PC-9 (cell line): Measurements from ENCODE around the gene DRG1. TPM values are rescaled to one million over a fixed set of nuclear protein-coding genes. Genes with fewer than 3 reads are reported as not detected.

Experiments used
- BruUV-seq: library from RNA; stranded (reverse); fragments of 400-500 nt; replicated peaks from 2 replicates; lab custom pipeline; 2021; lab: Mats Ljungman, UMichigan
- CTCF ChIA-PET: fragments of 300-600 bp; sonication (Branson Sonifier 250); formaldehyde crosslinking; loops from one replicate; lab custom pipeline; 2022; ENCODE audit warnings: antibody characterized with exemption; lab: Charles Lee
- POLR2A ChIA-PET: fragments of 300-600 bp; sonication (Branson Sonifier 250); formaldehyde crosslinking; loops from one replicate; lab custom pipeline; 2022; ENCODE audit warnings: antibody characterized with exemption; ENCODE audit not compliant: unreplicated experiment; lab: Charles Lee
- DNase-seq, 2 experiments: peaks; one replicate each; pipeline versions ENCODE4 v3.0.0 to v3.0.0-alpha.2; 2015 to 2022; ENCODE audit warnings: mixed read lengths in 1 of 2
- H2AFZ ChIP-seq: fragments of 200-600 bp; sonication (generic); 2 replicates; pipeline ENCODE4 v1.8.1; 2017; ENCODE audit warnings: antibody characterized with exemption
- H3F3A ChIP-seq: fragments of 200-600 bp; sonication (generic); 2 replicates; pipeline ENCODE4 v1.8.1; 2017; ENCODE audit warnings: antibody characterized with exemption, mild to moderate bottlenecking, low read depth; ENCODE audit not compliant: insufficient read depth
- H3K27ac ChIP-seq: fragments of 200-600 bp; sonication (generic); 2 replicates; pipeline ENCODE4 v1.6.1; 2016; ENCODE audit warnings: mixed run types
- H3K27me3 ChIP-seq: fragments of 200-600 bp; sonication (generic); 2 replicates; pipeline ENCODE4 v1.6.1; 2016; ENCODE audit warnings: low read depth, mixed run types; ENCODE audit not compliant: insufficient read depth
- H3K36me3 ChIP-seq: fragments of 200-600 bp; sonication (generic); 2 replicates; pipeline ENCODE4 v1.6.1; 2016; ENCODE audit warnings: low read depth, mixed run types
- H3K4me1 ChIP-seq: fragments of 200-600 bp; sonication (generic); replicated peaks from 2 replicates; pipeline ENCODE4 v1.6.1; 2016; ENCODE audit warnings: mixed run types; ENCODE audit not compliant: insufficient read depth
- H3K4me2 ChIP-seq: fragments of 200-600 bp; sonication (generic); 2 replicates; pipeline ENCODE4 v1.6.1; 2017; ENCODE audit warnings: mixed run types
- H3K4me3 ChIP-seq: fragments of 200-600 bp; sonication (generic); 2 replicates; pipeline ENCODE4 v1.6.1; 2016; ENCODE audit warnings: mixed run types
- H3K79me2 ChIP-seq: fragments of 200-600 bp; sonication (generic); 2 replicates; pipeline ENCODE4 v1.6.1; 2017; ENCODE audit warnings: low read depth, mixed run types
- H3K9me2 ChIP-seq: fragments of 200-600 bp; sonication (generic); 2 replicates; pipeline ENCODE4 v1.8.1; 2017; ENCODE audit warnings: mild to moderate bottlenecking; ENCODE audit not compliant: insufficient read depth
- H3K9me3 ChIP-seq: fragments of 200-600 bp; sonication (generic); 2 replicates; pipeline ENCODE4 v1.8.1; 2016; ENCODE audit warnings: low read depth; ENCODE audit not compliant: insufficient read depth
- H4K20me1 ChIP-seq: fragments of 200-600 bp; sonication (generic); 2 replicates; pipeline ENCODE4 v1.8.1; 2017; ENCODE audit not compliant: insufficient read depth
- EZH2 ChIP-seq: fragments of 200-600 bp; sonication (generic); IDR thresholded peaks from 2 replicates; pipeline ENCODE4 v1.8.0; 2017; ENCODE audit warnings: antibody characterized with exemption, low read depth
- intact Hi-C: fragments of 100-400 bp; cut with micrococcal nuclease; formaldehyde crosslinking; loops from one replicate; pipeline ENCODE4 v1.10.0; 2022; ENCODE audit not compliant: unreplicated experiment
- total RNA-seq: library from RNA; stranded (reverse); gene quantifications from 2 replicates; pipeline ENCODE4 v1.2.3, GENCODE V29; 2021
- TF ChIP-seq, protein P1 (sequence below): fragments of 200-600 bp; sonication (generic); conservative IDR thresholded peaks from 2 replicates; pipeline ENCODE4 v1.6.1; 2017; ENCODE audit warnings: mixed run types, antibody characterized with exemption, mild to moderate bottlenecking, moderate library complexity

DRG1 gene
- total RNA-seq, 1 experiment from 2014 or later, result 73.8 TPM

DNA sequence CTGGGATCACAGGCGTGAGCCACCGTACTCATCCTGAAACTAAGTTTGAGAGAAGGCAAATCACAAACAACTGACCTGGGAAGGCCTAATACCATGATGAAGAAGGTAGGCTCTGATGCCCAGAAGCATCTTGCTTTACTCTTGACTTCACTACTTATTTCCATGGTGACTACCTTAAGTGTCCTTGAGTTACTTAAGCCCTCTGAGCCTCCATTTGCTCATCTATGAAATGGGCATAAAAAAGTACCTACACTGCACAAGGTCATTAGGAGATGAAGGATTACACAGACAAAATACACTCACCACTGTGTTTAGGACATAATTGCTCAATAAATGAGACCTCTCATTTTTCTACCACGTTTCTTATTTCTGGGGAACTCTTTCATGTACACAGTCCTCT lies 62.3 kb downstream of the DRG1 start:
- Histone ChIP-seq H2AFZ (no peak overlapping the region), H3K79me2 (peaks cover 5% of the 10 kb centered on the region; the same call in 1 of the 2 replicates), H3K4me2 (no peak overlapping the region), H4K20me1 (no peaks in the 10 kb centered on the region; the same call in 1 of the 2 replicates), H3K27me3 (no peaks in the 10 kb centered on the region), H3K36me3 (peaks cover 11% of the 10 kb centered on the region), H3F3A (peaks cover 12% of the 10 kb centered on the region; the same call in 1 of the 2 replicates), H3K9me2 (0 out of 2 replicates have a peak, but pooled peaks cover 5% of the 10 kb centered on the region), H3K9me3 (no peaks in the 10 kb centered on the region), H3K4me3 (no peak overlapping the region), H3K4me1 (no peaks in the 10 kb centered on the region), H3K27ac (no peak overlapping the region)
- DNase-seq, result no peak
- no TSS peak for BruUV-seq
- intact Hi-C loops, result no loop called here
- CTCF ChIA-PET, result interaction anchor here (0.7 kb wide), 1 partner anchor 19 kb away, joined by 3 read pairs; no protein-coding TSS in a partner anchor
- POLR2A ChIA-PET, result no interaction called here
- TF ChIP-seq EZH2, result no peak
- TF ChIP-seq, protein P1, sequence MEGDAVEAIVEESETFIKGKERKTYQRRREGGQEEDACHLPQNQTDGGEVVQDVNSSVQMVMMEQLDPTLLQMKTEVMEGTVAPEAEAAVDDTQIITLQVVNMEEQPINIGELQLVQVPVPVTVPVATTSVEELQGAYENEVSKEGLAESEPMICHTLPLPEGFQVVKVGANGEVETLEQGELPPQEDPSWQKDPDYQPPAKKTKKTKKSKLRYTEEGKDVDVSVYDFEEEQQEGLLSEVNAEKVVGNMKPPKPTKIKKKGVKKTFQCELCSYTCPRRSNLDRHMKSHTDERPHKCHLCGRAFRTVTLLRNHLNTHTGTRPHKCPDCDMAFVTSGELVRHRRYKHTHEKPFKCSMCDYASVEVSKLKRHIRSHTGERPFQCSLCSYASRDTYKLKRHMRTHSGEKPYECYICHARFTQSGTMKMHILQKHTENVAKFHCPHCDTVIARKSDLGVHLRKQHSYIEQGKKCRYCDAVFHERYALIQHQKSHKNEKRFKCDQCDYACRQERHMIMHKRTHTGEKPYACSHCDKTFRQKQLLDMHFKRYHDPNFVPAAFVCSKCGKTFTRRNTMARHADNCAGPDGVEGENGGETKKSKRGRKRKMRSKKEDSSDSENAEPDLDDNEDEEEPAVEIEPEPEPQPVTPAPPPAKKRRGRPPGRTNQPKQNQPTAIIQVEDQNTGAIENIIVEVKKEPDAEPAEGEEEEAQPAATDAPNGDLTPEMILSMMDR, result no peak

DNA sequence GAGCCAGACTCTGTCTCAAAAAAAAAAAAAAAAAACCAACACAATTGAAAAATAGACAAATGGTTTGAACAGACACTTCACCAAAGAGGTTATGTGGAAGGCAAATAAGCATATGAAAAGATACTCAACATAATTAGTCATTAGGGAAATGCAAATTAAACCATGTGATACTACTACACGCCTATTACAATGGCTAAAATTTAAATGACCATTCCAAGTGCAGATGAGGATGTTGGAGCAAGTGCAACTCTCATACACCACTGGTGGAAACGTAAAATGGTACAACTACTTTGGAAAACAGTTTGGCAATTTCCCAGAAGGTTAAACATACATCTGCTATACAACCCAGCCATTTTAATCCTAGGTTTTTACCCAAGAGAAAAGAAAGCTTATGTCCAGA lies 65.9 kb downstream of the DRG1 start:
- Histone ChIP-seq H2AFZ (no peak overlapping the region), H3K79me2 (peaks cover 5% of the 10 kb centered on the region; the same call in 1 of the 2 replicates), H3K4me1 (no peaks in the 10 kb centered on the region), H3K4me2 (no peak overlapping the region), H3K36me3 (peaks cover 15% of the 10 kb centered on the region), H3K9me3 (no peaks in the 10 kb centered on the region), H3K9me2 (0 out of 2 replicates have a peak, but pooled peaks cover 5% of the 10 kb centered on the region), H4K20me1 (no peaks in the 10 kb centered on the region; the same call in 1 of the 2 replicates), H3F3A (peaks cover 14% of the 10 kb centered on the region; the same call in 1 of the 2 replicates), H3K4me3 (no peak overlapping the region), H3K27ac (no peak overlapping the region), H3K27me3 (no peaks in the 10 kb centered on the region)
- ChIA-PET CTCF (no interaction called here), POLR2A (no interaction called here)
- intact Hi-C loops, result no loop called here
- no TSS peak for BruUV-seq
- no peak for DNase-seq
- no peak for TF ChIP-seq EZH2
- TF ChIP-seq, protein P1, result no peak

DNA sequence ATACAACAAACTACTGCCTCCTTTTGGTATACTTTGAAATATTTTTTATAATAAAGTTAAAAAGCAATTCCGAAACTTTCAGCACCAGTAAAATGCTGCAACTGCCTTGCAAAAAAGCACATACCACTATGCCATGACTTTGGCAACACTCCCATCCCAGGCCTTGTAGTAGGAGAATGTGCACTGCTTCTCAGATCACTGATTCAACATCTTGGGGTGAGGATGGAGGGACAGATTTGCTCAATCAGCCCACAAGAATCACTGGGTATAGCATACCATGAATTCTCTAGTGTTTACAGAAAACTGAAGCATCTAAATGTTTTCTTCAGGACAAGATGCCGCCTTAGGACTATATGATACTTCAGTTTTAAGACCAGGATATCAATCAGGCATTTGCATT lies 75.3 kb downstream of the DRG1 start:
- no peak overlapping the region for H3K27ac ChIP-seq
- no TSS peak for BruUV-seq
- CTCF ChIA-PET, result no interaction called here

More for the DNA sequence above, 75.3 kb downstream of the DRG1 start:
- H2AFZ ChIP-seq, result no peak overlapping the region
- TF ChIP-seq EZH2, result no peak
- TF ChIP-seq, protein P1, result no peak
- no peaks in the 10 kb centered on the region for H3K9me2 ChIP-seq
- no peaks in the 10 kb centered on the region for H3K4me1 ChIP-seq
- POLR2A ChIA-PET, result no interaction called here
- H3K79me2 ChIP-seq, result peaks cover 5% of the 10 kb centered on the region; the same call in 1 of the 2 replicates
- H3K9me3 ChIP-seq, result no peaks in the 10 kb centered on the region
- H3F3A ChIP-seq, result no peaks in the 10 kb centered on the region
- no peak overlapping the region for H3K4me2 ChIP-seq
- peaks cover 7% of the 10 kb centered on the region; the same call in 1 of the 2 replicates for H3K36me3 ChIP-seq
- peaks cover 37% of the 10 kb centered on the region for H4K20me1 ChIP-seq
- DNase-seq, result no peak
- H3K4me3 ChIP-seq, result no peak overlapping the region
- intact Hi-C loops, result no loop called here
- no peaks in the 10 kb centered on the region for H3K27me3 ChIP-seq
